ENCODE data around the gene NR2F2.

GRCh38 chr15:96311256-96311955 lies 19.1 kb upstream of the NR2F2 start:
- TF ChIP-seq MYC (CRISPR knock-in tag; IDR thresholded peaks at IDR 0.05; ENCODE audit: borderline replicate concordance) (no peak), TCF7L2 (IDR thresholded peaks at IDR 0.05; ENCODE audit: low read depth, low read length) (no peak), ZNF704 (CRISPR knock-in tag; IDR thresholded peaks at IDR 0.05; ENCODE audit: borderline replicate concordance) (no peak), ZNF589 (CRISPR knock-in tag; conservative IDR thresholded peaks at IDR 0.05) (no peak), ATF1 (CRISPR knock-in tag; IDR thresholded peaks at IDR 0.05) (no peak), PATZ1 (CRISPR knock-in tag; IDR thresholded peaks at IDR 0.05) (no peak)
- TF ChIP-seq, protein P1, sequence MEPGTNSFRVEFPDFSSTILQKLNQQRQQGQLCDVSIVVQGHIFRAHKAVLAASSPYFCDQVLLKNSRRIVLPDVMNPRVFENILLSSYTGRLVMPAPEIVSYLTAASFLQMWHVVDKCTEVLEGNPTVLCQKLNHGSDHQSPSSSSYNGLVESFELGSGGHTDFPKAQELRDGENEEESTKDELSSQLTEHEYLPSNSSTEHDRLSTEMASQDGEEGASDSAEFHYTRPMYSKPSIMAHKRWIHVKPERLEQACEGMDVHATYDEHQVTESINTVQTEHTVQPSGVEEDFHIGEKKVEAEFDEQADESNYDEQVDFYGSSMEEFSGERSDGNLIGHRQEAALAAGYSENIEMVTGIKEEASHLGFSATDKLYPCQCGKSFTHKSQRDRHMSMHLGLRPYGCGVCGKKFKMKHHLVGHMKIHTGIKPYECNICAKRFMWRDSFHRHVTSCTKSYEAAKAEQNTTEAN (CRISPR knock-in tag; conservative IDR thresholded peaks at IDR 0.05): no peak
